HEK293T (cell line): ENCODE measurements around the gene E4F1.
"Not testable (repeated sequence)": the region's sequence is repeated elsewhere in the genome, so short reads cannot be mapped to it uniquely, and the experiment has no call there.

Source experiments
- CTCF ChIA-PET: fragments of 350-600 bp; formaldehyde crosslinking; extraction: SDS; loops from one replicate; lab custom pipeline; 2021; ENCODE audit warnings: antibody characterized with exemption, inconsistent platforms; lab: Yijun Ruan, JAX
- POLR2A ChIA-PET: fragments of 350-600 bp; formaldehyde crosslinking; extraction: SDS; loops from one replicate; lab custom pipeline; 2020; ENCODE audit warnings: antibody characterized with exemption, inconsistent platforms; lab: Yijun Ruan, JAX
- DNase-seq: peaks from one replicate; pipeline ENCODE4 v3.0.0; 2012; ENCODE audit warnings: mixed read lengths; ENCODE audit errors: extremely low spot score
- ARNT ChIP-seq: fragments of 450-650 bp; IDR thresholded peaks from 2 replicates; pipeline ENCODE4 v1.6.1; 2017; ENCODE audit warnings: mild to moderate bottlenecking
- BHLHE40 ChIP-seq: fragments of 450-650 bp; IDR thresholded peaks from 2 replicates; pipeline ENCODE4 v1.6.1; 2016; ENCODE audit warnings: mild to moderate bottlenecking, moderate library complexity, borderline replicate concordance
- CTBP1 ChIP-seq: fragments of 450-650 bp; IDR thresholded peaks from 2 replicates; pipeline ENCODE4 v1.6.1; 2016; ENCODE audit warnings: borderline replicate concordance
- ELF4 ChIP-seq: fragments of 450-650 bp; IDR thresholded peaks from 2 replicates; pipeline ENCODE4 v1.6.1; 2017; ENCODE audit warnings: antibody characterized with exemption
- FOXA1 ChIP-seq: fragments of 450-650 bp; IDR thresholded peaks from 2 replicates; pipeline ENCODE4 v1.6.1; 2016; ENCODE audit warnings: mild to moderate bottlenecking
- FOXK2 ChIP-seq: fragments of 450-650 bp; IDR thresholded peaks from 2 replicates; pipeline ENCODE4 v1.6.1; 2016; ENCODE audit warnings: mild to moderate bottlenecking
- FOXM1 ChIP-seq: fragments of 450-650 bp; IDR thresholded peaks from 2 replicates; pipeline ENCODE4 v1.6.1; 2017; ENCODE audit warnings: mild to moderate bottlenecking, borderline replicate concordance
- HDGF ChIP-seq: fragments of 450-650 bp; IDR thresholded peaks from 2 replicates; pipeline ENCODE4 v1.6.1; 2017; ENCODE audit warnings: antibody characterized with exemption, borderline replicate concordance
- L3MBTL2 ChIP-seq: fragments of 450-650 bp; conservative IDR thresholded peaks from 2 replicates; pipeline ENCODE4 v1.6.1; 2016; ENCODE audit warnings: mild to moderate bottlenecking
- LEF1 ChIP-seq: fragments of 450-650 bp; IDR thresholded peaks from 2 replicates; pipeline ENCODE4 v1.6.1; 2017; ENCODE audit warnings: mild to moderate bottlenecking, borderline replicate concordance
- NFRKB ChIP-seq: fragments of 450-650 bp; IDR thresholded peaks from 2 replicates; pipeline ENCODE4 v1.6.1; 2016; ENCODE audit warnings: mild to moderate bottlenecking, moderate library complexity
- SP1 ChIP-seq: fragments of 450-650 bp; IDR thresholded peaks from 2 replicates; pipeline ENCODE4 v1.6.1; 2017
- SUZ12 ChIP-seq: fragments of 450-650 bp; IDR thresholded peaks from 2 replicates; pipeline ENCODE4 v1.6.1; 2016; ENCODE audit warnings: mild to moderate bottlenecking
- TARDBP ChIP-seq: fragments of 450-650 bp; IDR thresholded peaks from 2 replicates; pipeline ENCODE4 v1.6.1; 2016
- ZNF384 ChIP-seq: fragments of 450-650 bp; IDR thresholded peaks from 2 replicates; pipeline ENCODE4 v1.6.1; 2016
- TF ChIP-seq, protein P1 (sequence below): fragments of 450-650 bp; IDR thresholded peaks from 2 replicates; pipeline ENCODE4 v1.6.1; 2016

Gene E4F1

DNA sequence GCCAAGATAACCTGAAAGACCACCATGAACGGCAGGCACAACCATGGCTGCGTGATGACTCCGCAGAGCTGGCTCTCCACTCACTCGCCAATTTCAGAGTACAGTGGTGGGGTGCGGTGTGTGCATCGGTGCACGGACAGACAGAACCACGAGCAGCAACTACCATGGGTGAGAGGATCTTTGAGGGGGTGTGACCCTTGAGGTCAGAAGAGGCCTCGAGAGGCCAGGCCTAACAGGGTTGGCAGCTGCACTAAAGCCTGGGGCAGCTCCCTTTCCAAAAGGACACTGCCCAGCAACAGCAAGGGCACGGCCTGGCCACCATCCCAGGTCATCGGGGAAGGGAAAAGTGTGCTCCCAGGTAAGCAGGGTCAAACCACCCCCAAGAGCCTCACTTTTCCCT, 29.9 kb downstream of the E4F1 start:
- POLR2A ChIA-PET: interaction anchor here (0.6 to 3.6 kb wide), 4 partner anchors 10 to 104 kb away, joined by 3 to 24 read pairs (median 18); partner anchors contain the start of genes PGP and TRAF7
- TF ChIP-seq NFRKB: no peak
- TF ChIP-seq, protein P1, sequence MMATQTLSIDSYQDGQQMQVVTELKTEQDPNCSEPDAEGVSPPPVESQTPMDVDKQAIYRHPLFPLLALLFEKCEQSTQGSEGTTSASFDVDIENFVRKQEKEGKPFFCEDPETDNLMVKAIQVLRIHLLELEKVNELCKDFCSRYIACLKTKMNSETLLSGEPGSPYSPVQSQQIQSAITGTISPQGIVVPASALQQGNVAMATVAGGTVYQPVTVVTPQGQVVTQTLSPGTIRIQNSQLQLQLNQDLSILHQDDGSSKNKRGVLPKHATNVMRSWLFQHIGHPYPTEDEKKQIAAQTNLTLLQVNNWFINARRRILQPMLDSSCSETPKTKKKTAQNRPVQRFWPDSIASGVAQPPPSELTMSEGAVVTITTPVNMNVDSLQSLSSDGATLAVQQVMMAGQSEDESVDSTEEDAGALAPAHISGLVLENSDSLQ: no peak
- TF ChIP-seq BHLHE40: no peak
- TF ChIP-seq FOXA1: no peak
- TF ChIP-seq LEF1: no peak
- no peak for TF ChIP-seq FOXK2
- TF ChIP-seq FOXM1: no peak
- TF ChIP-seq TARDBP: no peak
- no peak for TF ChIP-seq ZNF384
- DNase-seq: no peak
- CTCF ChIA-PET: interaction anchor here (0.6 to 1.4 kb wide), 3 partner anchors 8 to 174 kb away, joined by 3 to 5 read pairs (median 4); no protein-coding TSS in a partner anchor

DNA sequence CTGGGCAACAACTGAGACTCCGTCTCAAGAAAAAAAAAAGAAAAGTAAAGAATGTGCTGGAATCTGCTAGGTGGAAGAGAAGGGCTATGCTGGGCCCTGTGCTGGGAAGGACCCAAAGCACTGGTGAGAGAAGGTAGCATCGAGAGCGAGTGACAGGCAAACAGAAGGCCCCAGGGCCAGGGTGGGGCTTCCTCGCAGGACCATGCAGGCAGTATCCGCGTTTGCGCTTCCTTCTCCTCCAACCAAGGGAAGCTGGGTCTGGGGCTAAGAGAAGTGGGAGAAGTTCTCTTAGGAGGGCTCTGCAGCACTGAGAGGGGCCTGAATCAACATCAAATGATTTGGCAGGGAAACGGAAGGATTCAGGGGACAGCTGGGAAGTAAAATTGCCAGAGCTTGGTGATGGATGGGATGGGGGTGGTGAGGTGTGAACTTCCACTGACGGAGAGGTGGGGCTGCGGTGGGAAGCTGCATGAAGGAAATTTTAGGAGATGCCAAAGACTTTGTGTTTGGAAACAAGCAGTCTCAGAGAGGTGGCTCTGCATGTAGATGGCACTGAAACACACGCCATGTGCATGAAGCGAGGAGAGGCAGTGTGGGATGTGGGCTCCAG, 33.2 kb downstream of the E4F1 start:
- TF ChIP-seq FOXK2: no peak
- TF ChIP-seq ZNF384: no peak
- no peak for TF ChIP-seq LEF1
- no peak for TF ChIP-seq HDGF
- TF ChIP-seq BHLHE40: no peak
- no peak for TF ChIP-seq FOXA1
- no peak for TF ChIP-seq SUZ12
- TF ChIP-seq ELF4: no peak
- no peak for TF ChIP-seq NFRKB
- TF ChIP-seq SP1: no peak
- TF ChIP-seq ARNT: no peak
- TF ChIP-seq, protein P1: no peak
- TF ChIP-seq FOXM1: no peak
- TF ChIP-seq L3MBTL2: no peak
- no peak for TF ChIP-seq CTBP1
- TF ChIP-seq TARDBP: no peak
- POLR2A ChIA-PET: no interaction called here
- DNase-seq: no peak
- CTCF ChIA-PET: no interaction called here

DNA sequence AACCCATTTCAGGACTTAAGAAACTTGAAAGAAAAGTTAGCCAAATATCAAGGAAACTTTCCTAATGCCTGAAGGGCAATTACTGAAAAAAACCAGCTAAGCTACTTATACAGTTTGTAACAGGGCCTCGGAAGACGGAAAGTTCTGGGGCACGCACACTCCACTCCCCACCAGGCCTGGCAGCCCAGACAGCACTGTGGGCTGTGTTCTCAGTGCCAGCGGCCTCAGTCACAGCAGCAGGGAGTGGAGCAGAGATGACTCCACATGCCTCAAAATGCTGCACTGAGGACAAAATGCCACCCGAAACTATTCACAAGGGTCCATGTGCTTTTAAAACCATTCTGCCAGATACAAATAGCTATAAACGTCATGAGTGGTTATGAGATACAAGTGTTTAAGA, 34.3 kb downstream of the E4F1 start:
- POLR2A ChIA-PET: interaction anchor here (0.9 kb wide), 1 partner anchor 9 kb away, joined by 3 read pairs; no protein-coding TSS in a partner anchor
- TF ChIP-seq TARDBP (no peak), CTBP1 (no peak), LEF1 (no peak), ELF4 (no peak), NFRKB (no peak), FOXK2 (no peak), L3MBTL2 (no peak), ZNF384 (no peak), ARNT (no peak), HDGF (no peak), SP1 (no peak), SUZ12 (no peak), FOXA1 (no peak), BHLHE40 (no peak), FOXM1 (no peak)
- TF ChIP-seq, protein P1: no peak
- CTCF ChIA-PET: interaction anchor here (0.5 kb wide), 1 partner anchor 659 kb away, joined by 3 read pairs; no protein-coding TSS in a partner anchor
- no peak for DNase-seq

GRCh38 chr16:2258530-2258929, 35.1 kb downstream of the E4F1 start:
- DNase-seq, CTCF ChIA-PET: not testable (repeated sequence)
- POLR2A ChIA-PET: interaction anchor here (0.9 to 1.2 kb wide), 2 partner anchors 8 to 345 kb away, joined by 3 read pairs; no protein-coding TSS in a partner anchor

DNA sequence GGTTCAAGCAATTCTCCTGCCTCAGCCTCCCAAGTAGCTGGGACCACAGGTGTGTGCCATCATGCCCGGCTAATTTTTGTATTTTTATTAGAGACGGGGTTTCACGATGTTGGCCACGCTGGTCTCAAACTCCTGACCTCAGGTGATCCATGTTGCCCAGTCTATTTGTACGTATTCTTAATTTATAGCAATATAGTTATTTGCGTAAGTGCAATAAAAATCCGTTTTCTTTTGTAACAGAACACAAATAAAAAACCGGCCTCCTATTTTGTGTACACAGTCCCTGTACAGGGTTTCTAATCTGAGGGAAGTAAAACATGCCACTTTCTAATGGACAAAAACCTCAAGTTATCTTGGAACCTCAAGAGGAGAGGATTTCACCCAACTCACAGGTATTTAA, 36.9 kb downstream of the E4F1 start:
- POLR2A ChIA-PET: interaction anchor here (1.3 kb wide), 1 partner anchor 9 kb away, joined by 3 read pairs; the partner anchor contains the start of gene ECI1
- no peak for DNase-seq
- TF ChIP-seq ELF4 (no peak), NFRKB (no peak), FOXM1 (no peak), ZNF384 (no peak)
- TF ChIP-seq, protein P1: no peak
- CTCF ChIA-PET: interaction anchor here (0.6 kb wide), 1 partner anchor 70 kb away, joined by 3 read pairs; no protein-coding TSS in a partner anchor

DNA sequence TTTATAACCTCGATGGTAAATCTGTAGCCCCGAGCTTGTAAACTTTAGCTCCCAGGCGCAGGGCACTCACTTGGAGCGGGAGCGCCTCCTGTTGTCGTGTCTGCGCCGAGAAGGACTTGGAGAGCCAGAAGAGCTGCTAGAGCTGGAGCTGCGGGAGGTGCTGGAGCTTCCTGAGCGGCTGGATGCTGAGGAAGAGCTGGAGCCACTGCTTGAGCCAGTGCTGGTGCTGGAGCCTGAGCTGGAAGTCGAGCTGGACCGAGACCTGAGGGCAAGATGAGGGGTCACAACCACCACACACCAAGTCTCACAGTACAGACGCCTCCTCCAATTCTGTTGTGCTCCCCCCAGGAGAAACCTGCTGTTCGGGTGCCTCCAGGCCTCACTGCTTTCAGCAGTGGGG, 39.6 kb downstream of the E4F1 start:
- DNase-seq: not testable (repeated sequence)
- POLR2A ChIA-PET: interaction anchor here (1.1 to 1.7 kb wide), 2 partner anchors 11 to 108 kb away, joined by 5 to 13 read pairs; partner anchors contain the start of genes ECI1 and TRAF7
- CTCF ChIA-PET: interaction anchor here (1.4 kb wide), 1 partner anchor 11 kb away, joined by 5 read pairs; no protein-coding TSS in a partner anchor

- CTCF ChIA-PET, DNase-seq: not testable (repeated sequence)
- POLR2A ChIA-PET: interaction anchor here (0.7 to 1.1 kb wide), 2 partner anchors 9 to 15 kb away, joined by 3 to 7 read pairs; partner anchors contain the start of gene ECI1
These were observed 43.5 kb downstream of the E4F1 start for GRCh38 chr16:2266887-2267286.

DNA sequence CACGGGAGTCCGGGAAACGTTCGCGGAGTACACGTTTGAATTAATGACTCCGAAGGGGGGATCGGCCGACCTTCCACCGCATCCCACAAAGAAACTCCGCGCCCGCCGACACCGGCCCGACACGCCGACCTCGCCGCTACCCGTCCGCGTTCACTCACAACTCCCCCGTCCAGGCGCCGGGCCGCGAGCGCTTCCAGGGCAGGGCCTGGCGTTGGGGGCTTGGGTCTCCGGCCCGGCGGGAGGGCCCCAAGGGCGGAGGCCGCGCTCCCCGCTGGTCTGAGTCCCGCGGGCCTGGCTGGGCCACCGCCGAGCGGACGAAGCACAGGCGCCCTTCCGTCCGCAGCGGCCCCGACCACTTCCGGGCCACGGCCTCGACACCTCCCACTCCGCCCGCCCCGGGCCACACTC, 44.1 kb downstream of the E4F1 start:
- DNase-seq, POLR2A ChIA-PET, CTCF ChIA-PET: not testable (repeated sequence)
